GM21529 (cell line): ENCODE measurements around the gene GRAMD1A.
"Not testable (repeated sequence)": the region's sequence is repeated elsewhere in the genome, so short reads cannot be mapped to it uniquely, and the experiment has no call there.

Experiments
- ATAC-seq: cut with Tn5 transposase; IDR thresholded peaks from one replicate; pipeline ENCODE4 v1.9.1; 2021; ENCODE audit not compliant: unreplicated experiment

Gene GRAMD1A

DNA sequence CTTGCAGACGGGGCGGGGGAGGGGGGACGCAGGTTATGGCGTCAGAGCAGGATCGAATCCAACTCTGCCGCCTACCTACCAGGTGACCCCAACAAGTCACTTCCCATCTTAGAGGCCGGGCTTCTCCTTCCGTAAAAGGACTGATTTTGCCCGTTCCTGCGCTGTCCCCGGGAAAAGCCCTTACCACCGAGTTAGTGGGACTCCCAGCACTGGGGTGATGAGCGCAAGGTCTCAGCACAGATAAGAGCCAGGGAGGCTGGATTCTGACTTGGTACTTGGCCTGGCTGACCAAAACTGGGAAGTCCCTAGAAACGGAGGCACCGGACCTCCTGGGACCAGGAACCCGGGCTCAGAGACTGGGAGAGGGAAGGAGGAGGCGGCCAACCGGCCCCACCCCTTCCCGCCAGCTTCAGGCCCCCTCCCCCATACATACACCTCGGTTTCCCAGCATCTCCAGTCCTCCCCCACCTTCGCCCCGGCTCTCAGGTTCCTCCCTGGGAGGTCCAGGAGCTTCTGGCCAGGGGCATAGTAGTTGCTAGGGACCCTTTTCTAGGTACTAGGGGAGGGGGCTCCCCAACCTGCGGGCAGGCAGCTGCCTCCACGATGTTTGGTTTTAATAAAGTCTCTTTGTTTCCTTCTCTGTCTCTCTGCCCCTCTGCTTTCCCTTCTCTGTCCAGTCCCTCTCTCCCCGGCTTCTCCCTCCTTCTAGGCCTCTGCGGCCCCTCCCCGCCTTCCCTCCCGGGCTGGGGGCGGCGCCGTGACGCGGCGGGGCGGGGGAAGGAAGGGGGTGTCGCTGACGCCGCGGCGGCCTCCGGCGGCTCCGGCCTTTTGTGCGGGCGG is at the start of gene GRAMD1A:
GRAMD1A (plus strand) TSS at position 826 of the 840 bp plus-strand sequence. CDS start 156 bp downstream, outside the sequence.
- peak; percentile 55 for ATAC-seq

DNA sequence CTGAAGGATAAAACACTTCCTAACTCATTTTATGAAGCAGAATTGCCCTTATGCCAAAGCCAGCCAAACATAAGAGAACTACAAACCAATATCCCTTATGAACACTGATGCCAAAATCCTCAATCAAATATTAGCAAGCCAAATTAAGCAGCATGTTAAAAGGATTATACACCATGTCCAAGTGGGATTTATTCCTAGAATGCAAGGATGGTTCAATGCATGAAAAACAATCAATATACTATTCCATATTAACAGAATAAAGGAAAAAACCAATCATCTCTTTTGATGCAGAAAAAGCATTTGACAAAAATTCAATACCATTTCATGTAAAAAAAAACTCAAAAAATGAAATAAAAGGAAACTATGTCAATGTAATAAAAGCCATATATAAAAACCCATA is 47.0 kb upstream of the GRAMD1A start:
- no peak for ATAC-seq

DNA sequence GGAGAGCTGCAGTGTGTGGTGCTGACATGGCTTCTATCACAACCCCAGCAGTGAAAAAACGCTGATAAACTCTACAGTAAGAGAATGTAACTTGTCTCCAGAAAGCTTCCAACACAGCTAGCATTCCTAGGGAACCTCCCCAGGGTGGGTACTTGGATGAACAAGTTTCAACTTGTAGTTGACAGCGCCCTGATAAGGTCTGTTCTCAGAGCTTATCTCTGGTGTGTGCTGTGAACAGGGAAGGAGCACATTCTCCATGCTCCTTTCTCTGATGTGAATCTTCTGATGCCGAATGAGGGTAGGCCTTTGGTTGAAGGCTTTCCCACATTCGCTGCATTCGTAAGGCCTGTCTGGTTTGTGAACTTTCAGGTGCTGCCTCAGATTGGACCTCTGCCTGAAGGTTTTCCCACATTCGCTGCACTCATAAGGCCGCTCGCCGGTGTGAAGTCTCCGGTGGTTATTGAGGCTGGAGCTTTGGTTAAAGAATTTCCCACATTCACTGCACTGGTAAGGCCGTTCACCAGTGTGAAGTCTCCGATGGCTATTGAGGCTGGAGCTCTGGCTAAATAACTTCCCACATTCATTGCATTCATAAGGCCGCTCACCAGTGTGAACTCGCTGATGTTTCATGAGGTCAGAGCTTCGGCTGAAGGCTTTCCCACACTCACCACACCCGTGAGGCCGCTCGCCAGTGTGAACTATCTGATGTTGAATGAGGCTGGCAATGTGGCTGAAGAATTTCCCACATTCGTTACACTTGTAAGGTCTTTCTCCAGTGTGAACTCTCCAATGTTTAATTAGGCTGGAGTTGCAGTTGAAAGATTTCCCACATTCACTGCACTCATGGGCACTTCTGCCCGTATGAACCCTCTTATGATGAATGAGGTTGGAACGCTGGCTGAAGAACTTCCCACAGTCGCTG is 42.0 kb upstream of the GRAMD1A start:
- ATAC-seq, result no peak

DNA sequence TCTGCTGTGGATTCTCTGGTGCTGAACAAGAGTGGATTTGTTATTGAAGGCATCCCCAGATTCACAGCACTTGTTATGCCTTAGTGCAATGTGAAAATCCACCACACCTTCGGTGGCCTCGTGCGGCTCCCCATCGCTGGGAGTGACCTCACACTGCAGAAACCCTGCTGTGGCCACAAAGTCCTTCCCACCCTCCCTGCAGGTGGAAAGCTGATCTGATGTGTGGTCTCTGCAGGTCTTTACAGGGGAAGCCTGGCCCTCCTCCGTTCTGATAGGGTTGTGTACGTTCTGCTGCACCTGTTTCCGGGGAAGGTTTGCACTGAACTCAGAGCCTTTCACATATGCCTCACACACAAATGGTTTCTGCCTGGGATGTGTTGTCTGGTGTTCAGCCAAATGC is 41.1 kb upstream of the GRAMD1A start:
- no peak for ATAC-seq

DNA sequence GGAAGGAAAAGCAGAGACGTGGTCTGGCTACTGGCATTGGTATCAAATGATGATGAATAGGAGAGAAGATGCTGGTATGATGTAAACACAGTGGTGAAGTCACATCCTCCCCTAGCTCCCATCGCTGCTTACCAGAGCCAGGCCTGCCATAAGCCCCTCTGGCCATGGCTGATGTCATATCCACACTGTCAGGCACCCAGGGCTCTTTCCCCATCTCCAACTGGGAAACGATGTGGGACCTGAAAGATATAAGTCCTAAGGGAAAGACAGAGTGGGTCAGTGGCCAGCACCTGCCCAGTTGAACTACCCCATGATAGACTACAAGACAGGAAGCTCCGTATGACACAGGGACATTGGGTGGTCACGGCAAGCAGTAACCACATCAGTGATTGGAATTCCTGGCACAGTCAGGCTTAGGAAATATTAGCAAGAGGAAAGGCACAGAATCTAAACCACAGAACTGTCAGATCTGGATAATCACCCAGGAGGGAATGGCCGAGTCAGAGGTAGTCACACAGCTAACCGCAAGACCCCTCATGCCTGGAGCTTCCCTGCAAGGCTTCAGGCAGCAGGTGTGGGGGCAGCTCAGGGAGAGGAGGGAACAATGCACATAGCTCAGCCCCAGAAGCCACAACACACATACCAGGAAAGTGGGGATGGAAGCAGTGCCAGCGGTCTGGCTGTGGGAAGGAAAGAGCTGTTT is 39.9 kb upstream of the GRAMD1A start:
- ATAC-seq, result no peak

DNA sequence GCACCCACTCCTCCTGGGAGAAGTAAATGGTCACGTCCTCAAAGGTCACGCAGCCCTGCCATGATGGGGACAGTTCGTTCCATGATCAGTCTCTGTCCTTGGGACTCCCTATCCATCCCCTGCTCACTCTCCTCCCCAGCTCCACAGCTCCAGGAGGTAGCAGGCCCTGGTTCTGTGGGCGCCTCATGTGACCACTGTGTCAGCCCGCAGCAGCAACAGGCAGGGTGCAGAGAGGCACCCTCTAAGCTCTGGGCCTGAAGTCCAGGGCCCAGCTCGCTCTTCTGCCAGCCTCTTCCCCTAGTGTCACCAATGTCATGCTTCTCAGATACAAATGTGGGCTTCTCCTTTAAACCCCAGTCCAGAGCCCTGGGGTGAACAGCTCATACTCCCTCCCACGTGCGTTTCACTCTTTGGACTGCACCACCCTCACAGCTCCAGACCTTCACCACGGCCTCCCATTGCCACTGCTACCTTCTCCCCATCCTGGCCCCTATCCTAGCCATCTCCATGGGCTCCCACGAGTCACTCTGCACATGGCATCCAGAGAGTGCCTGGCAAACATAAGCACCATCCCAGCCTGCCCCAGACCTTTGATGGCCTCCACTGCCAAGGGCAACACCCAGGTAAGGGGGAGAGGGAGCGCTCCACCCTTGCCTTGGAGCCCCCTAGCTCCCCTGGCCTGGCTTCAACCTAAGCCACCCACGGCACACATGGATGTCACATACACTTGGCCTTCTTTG is 39.0 kb upstream of the GRAMD1A start:
- no peak for ATAC-seq

DNA sequence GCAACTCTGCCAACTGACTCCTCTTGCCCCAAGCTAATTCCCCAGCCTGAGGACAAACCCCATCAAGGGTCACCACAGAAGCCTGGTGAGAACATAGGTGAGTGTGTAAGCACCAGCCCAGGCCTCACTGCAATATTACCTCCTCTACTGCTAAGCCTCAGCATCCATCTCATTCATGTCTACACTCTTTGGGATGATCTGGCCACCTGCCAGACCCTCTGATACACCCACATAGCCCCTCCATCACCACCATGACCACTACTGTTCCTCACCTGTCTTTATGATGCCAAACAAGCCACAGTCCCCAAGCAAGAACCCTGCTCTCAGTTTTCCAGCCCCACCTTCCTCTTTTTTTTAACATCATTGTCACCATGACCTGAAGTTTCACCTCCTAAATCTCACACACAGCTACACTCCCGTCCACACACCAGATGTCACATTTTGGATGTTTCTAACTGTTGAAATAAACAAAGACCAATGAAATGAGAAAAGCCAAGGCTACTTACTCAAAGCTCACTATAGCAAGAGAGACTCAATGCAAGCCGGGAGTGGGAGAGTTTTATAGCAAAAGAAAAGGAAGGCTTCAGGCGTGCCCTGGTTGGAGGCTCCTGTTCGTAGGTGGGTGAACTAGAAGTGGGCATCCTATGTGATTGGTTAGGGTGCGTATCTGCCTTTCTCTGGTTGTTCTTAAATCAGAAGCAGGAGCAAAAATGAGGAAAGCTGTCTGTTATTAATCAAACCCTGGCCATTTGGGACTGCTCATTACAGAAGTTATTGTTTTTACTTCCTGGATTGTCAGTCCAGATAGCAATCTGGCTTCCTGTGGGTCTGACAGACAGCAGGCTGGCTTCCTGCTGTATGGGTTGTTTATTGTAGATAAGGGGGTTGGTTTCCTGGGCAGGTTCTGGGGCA is 38.1 kb upstream of the GRAMD1A start:
- no peak for ATAC-seq

DNA sequence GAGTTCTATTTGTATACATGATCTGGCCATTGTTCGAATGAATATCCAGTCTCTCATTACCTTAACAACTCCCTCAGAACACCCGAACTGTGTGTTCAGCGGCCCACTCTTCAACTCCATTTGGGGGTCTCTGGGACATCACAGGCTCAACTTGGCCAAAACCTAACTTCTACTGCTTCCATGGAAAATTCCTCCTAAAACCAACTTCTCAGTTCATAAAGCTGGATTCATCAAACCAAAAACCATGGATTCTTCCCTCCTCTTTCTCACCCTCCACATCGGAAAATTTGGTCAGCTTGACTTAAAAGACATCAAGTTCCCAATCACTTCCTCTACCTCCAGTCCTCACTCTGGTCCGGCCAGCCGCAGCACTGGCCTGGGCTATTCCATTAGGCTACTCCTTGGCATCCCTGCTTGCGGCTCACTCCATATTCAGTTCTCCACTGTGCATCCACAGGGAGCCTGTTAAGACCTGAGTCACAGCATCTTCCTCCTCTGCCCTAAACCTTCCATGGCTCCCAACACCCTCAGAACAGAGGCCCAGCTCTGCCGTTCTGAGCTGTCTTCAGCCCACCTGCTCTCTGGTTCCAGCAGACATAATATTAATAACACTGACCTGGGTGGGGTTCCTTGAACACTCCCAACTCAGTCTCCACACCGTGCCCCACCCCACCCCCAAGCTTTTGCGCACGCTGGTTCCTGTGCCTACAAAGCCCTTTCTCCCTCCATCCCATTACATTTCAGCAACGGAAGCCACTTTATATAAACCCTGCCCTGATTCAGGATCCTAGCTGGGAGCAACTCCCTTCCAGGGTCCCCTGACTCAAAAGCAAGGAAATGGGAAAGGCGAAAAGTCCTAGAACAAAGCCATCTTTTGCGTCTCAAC is 37.2 kb upstream of the GRAMD1A start:
- ATAC-seq, result no peak

DNA sequence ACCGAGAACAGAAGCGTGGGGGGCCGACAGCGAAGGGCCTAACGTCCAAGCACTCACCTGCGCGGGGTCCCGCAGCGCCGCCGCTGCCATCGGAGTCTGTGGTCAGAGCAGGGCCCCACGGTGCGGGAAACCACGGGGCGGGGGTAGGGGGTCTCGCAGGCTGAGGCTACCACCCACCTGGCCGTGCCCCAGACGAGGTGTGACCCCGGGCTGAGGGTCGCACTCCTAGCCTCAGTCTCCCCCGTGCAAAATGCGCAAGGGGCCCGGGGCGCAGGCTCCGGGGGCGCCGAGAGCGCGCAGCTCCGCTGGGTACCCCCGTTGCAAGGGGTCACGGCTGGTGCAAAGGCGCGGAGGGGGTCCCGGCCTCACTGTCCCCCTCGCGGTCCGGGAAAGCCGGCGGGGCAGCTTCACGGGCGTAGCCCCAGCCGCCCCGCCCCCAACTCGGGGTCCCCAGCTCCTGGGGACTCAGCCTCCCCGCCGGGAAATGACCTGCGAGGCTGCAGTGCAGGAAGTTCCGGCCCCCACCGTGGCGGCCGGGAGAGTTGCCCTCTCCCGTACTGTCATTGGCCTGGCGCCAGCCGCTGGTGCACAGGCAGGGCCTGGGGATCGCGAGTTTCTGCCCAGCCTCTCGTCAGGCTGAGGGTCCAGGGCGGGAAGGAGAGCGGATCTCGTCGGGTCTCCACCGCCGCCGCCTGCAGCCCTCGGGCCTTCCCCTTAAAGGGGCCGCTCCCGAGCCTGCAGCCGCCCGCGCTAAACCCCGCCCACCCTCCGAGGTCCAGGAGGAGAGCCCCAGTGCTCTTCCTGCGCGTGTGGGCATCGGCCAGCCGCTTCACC is 36.3 kb upstream of the GRAMD1A start, which contains the start of gene ZNF792:
ZNF792 (minus strand) TSS at position 657 of the 834 bp plus-strand sequence; CDS start at position 90, 567 bp downstream.
- ATAC-seq, result peak; percentile 77

DNA sequence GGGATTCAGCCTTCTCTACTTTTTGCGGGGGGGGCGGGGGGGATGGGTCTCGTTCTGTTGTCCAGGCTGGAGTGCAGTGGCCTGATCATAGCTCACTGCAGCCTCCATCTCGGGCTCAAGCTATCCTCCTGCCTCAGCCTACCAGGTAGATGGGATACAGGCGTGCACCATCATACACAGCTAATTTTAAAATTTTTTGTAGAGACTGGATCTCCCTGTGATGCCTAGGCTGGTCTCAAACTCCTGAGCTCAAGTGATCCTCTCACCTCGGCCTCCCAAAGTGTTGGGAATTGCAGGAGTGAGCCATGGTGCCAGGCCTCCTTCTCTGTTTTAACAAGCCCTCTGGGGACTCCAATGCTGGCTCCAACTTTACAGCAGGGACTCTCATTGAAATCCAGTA is 35.5 kb upstream of the GRAMD1A start:
- ATAC-seq, result no peak

DNA sequence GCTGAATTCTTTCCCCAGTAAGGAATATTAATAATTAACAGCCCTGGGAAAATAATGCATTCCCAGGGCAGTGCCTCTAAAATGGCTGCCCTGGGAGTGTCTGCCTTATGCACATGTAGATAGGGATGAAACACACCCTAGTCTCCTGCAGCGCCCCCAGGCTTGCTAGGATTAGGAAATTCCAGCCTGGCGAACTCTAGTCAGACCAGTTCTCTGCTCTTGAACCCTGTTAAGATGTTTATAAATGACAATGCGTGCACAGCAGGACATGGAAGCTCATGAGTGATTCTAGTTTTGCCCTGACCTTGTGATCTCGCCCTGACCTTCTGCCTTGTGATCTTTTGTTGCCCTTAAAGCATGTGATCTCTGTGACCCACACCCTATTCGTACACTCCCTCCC is 34.6 kb upstream of the GRAMD1A start:
- not testable (repeated sequence) for ATAC-seq

DNA sequence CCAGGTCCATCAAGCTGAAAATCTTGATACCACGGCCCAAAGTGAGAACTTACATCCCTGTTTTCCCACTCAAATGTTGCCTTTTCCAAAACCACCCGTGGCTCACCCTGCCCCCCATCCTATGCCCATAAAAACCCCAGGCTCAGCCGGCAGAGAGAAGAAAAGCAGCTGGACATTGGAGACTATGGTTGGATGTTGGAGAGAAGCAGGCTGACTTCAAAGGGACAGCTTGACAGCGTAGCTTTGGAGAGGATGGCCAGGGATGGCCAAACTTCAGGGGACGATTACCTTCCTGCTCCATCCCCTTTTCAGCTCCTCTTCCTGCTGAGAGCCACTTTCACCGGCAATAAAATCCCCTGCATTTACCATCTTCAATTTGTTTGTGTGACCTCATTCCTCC is 32.6 kb upstream of the GRAMD1A start:
- no peak for ATAC-seq

DNA sequence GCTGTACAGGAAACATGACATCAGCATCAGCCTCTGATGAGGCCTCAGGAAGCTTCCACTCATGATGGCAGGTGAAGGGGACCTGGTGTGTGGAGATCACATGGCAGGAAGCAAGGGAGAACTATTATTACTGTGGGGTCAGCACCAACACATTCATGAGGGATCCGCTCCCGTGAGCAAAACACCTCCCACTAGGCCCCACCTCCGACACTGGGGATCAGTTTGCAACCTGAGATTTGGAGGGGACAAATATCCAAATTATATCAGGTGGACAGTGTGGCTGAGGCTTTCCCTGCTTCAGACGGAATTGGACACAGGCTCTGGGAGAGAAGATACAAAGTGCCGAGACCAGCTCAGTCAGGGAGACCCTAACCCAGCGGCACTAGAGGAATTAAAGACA is 30.4 kb upstream of the GRAMD1A start:
- no peak for ATAC-seq

DNA sequence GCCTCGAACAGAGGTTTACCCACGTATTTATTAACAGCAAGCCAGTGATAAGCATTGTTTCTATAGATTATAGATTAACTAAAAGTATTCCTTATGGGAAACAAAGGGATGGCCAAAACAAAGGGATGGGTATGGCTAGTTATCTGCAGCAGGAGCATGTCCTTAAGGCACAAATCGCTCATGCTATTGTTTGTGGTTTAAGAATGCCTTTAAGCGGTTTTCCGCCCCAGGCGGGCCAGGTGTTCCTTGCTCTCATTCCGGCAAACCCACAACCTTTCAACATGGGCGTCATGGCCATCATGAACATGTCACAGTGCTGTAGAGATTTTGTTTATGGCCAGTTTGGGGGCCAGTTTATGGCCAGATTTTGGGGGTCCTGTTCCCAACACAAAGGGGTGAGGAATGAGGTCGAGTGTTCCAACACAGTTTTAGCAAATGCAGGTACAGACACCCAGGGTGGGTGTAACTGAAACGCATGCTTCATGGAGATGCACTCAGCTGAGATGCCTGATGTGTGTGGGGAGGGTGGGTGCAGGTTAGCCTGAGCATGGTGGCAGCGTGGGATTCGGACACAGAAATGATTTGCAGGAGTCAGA is 29.8 kb upstream of the GRAMD1A start:
- ATAC-seq, result not testable (repeated sequence)

DNA sequence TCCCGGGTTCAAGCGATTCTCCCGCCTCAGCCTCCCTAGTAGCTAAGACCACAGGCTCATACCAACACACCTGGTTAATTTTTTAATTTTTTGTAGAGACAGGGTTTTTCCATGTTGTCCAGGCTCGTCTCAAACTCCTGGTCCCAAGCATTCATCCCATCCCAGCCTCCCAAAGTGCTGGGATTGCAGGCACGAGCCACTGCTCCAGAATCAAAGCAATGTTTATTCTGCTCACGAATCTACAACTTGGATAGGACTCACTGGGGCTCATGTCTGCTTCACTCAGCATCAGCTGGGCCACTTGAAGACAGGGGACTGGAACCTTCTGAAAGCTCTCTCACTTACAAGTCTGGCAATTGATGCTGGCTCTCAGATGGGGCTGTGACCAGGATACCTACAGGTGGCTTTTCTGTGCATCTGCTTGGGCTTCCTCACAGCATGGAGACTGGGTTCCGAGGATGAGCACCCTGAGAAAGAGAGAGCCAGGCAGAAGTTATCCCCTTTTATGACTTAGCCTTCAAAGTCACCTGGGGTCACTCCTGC is 27.9 kb upstream of the GRAMD1A start:
- ATAC-seq, result no peak

DNA sequence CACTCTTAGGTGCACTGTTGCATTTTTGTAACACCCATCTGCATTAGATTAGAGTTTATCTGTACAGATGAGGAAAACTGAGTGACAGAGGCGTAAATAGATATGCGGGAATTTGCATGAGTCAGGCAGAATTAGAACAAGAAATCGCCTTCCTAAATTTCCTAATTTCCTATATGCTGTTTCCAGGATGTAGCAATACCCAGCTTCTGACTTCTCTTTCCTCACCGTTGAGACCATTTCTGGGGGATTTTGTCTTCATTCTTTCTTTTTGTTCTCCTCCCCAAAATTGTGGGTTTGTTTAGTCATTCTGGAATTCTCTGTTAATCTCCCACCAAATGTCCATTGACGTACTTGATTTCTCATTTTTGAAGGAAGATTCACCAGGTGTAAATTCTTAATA is 25.5 kb upstream of the GRAMD1A start:
- no peak for ATAC-seq

DNA sequence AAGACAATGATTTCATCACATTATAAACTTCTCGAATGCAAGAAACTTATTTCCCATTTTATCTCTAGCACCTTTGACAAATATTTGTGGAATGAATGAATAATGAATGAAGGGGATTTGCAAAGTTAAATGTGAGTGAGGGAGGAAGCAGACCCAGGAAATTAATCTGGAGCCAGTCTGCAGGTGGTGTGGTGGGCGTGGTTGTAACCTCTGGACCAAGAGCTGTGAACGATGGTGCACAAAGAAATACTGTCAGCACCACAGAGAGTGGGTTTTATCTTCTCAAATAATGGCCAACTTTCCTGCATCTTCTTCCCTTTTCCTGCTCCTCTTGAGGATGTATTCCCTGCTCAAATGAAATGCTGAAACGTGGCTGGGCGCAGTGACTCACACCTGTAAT is 25.1 kb upstream of the GRAMD1A start:
- ATAC-seq, result no peak
